Naive thymus-derived CD8-positive, alpha-beta T cell (primary cell): ENCODE measurements around the gene RNF13. TPM values are rescaled to one million over a fixed set of nuclear protein-coding genes. Genes with fewer than 3 reads are reported as not detected.
"Not testable (repeated sequence)": the region's sequence is repeated elsewhere in the genome, so short reads cannot be mapped to it uniquely, and the experiment has no call there.

Experiments used
- ATAC-seq, 2 donors: fragments of 150-1000 bp; cut with Tn5 transposase in 1 of 2; sonication (Bioruptor Pico), chemical (Tn5 transposase) in 1 of 2; 1 replicate in 1 of 2; 2 replicates in 1 of 2; pipeline ENCODE4 v1.10.0; 2021; ENCODE audit warnings: mild to moderate bottlenecking in 2 of 2, moderate library complexity in 2 of 2
- POLR2A ChIA-PET: fragments of 350-600 bp; sonication (Branson Sonifier 250); formaldehyde crosslinking; loops from one replicate; lab custom pipeline; 2021; ENCODE audit warnings: antibody characterized with exemption; lab: Charles Lee
- DNase-seq, 10 donors: peaks; one replicate each; pipeline versions ENCODE4 v3.0.0 to v3.0.0-alpha.2; 2020 to 2022
- H3K27ac Mint-ChIP-seq, 10 donors: one replicate each; pipeline ENCODE4 v1.8.0; 2020 to 2022; ENCODE audit warnings: mild to moderate bottlenecking in 10 of 10, mixed read lengths in 10 of 10, moderate library complexity in 4 of 10, inconsistent platforms in 1 of 10
- H3K27me3 Mint-ChIP-seq, 5 donors: one replicate each; pipeline ENCODE4 v1.8.0; 2021 to 2022; ENCODE audit warnings: mixed read lengths in 5 of 5
- H3K36me3 Mint-ChIP-seq, 3 donors: one replicate each; pipeline ENCODE4 v1.8.0; 2020 to 2022; ENCODE audit warnings: mixed read lengths in 3 of 3, mild to moderate bottlenecking in 2 of 3, inconsistent platforms in 1 of 3
- H3K4me1 Mint-ChIP-seq, 4 donors: one replicate each; pipeline ENCODE4 v1.8.0; 2021 to 2022; ENCODE audit warnings: mixed read lengths in 4 of 4
- H3K4me3 Mint-ChIP-seq, 10 donors: one replicate each; pipeline ENCODE4 v1.8.0; 2020 to 2022; ENCODE audit warnings: mild to moderate bottlenecking in 10 of 10, mixed read lengths in 10 of 10, moderate library complexity in 6 of 10, inconsistent platforms in 1 of 10
- H3K9me3 Mint-ChIP-seq, 9 donors: one replicate each; pipeline ENCODE4 v1.8.0; 2020 to 2022; ENCODE audit warnings: mixed read lengths in 9 of 9, mild to moderate bottlenecking in 3 of 9, inconsistent platforms in 1 of 9, moderate library complexity in 1 of 9
- polyA plus RNA-seq, 3 donors: library from polyadenylated mRNA; unstranded; fragments of 300-500 nt; fragmentation: Illumina TruSeq; gene quantifications; one replicate each; pipeline ENCODE4 v1.2.3, GENCODE V29; 2021
- total RNA-seq, 8 experiments: library from RNA in 2 of 8; stranded (reverse) in 2 of 8; gene quantifications; one replicate each; pipeline ENCODE4 v1.2.3 and lab custom pipeline; 2021 to 2026

RNF13 gene
- total and polyA plus RNA-seq, 5 experiments from 2014 or later = 75.8 to 136 (median 84.1) TPM

DNA sequence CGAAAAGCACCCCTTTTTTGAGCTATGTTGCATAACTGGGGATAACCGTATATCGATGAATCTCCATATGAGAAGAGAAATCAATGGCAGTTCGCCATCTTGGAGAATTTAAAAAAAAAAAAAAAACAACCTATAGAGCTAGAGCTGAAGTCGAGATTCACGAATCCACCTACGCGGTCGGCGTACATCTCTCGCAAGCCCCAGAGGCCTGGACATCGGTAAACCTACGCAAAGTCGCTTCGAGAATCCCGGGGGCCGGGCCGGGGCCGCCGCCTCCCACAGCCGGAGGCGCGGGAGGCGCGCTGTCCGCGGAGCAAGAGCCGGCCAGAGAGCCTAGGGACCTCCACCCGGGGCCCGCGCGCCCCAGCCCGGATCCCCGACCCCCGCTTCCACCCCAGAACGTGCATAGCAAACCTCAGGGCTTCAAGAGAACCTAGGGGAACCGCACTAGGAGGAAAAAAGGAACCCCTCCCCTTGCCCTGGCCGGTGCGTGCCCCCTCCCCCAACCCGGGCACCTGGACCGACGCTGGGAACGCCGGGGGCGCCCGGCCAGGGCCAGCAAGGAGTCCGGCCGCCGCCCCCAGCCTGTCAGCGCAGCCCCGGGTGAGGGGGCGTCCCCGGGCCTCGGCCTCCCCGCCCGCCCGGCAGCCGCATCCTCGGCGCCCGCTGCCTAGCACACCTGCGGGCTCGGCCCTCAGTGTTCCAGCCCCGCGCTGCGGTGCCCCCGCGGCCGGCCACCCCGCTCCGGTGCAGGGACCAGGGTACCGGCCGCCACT, 157.1 kb downstream of the RNF13 start:
- Mint-ChIP-seq H3K4me1 (peaks cover 10 to 20% (median 17%) of the 10 kb centered on the region in 4 donors), H3K27ac (peak overlapping the region; percentile 69 to 93 (median 86)), H3K36me3 (no peaks in the 10 kb centered on the region), H3K4me3 (peak overlapping the region; percentile 89 to 97 (median 93)), H3K9me3 (peaks cover 0 to 4% (median 0%) of the 10 kb centered on the region in 9 donors), H3K27me3 (peaks cover 5 to 24% (median 8%) of the 10 kb centered on the region in 5 donors)
- DNase-seq (peak; percentile 67 to 89 (median 78)), ATAC-seq (peak; percentile 54 to 57)
- POLR2A ChIA-PET = interaction anchor here (0.6 kb wide), 1 partner anchor 240 kb away, joined by 3 read pairs; no protein-coding TSS in a partner anchor

DNA sequence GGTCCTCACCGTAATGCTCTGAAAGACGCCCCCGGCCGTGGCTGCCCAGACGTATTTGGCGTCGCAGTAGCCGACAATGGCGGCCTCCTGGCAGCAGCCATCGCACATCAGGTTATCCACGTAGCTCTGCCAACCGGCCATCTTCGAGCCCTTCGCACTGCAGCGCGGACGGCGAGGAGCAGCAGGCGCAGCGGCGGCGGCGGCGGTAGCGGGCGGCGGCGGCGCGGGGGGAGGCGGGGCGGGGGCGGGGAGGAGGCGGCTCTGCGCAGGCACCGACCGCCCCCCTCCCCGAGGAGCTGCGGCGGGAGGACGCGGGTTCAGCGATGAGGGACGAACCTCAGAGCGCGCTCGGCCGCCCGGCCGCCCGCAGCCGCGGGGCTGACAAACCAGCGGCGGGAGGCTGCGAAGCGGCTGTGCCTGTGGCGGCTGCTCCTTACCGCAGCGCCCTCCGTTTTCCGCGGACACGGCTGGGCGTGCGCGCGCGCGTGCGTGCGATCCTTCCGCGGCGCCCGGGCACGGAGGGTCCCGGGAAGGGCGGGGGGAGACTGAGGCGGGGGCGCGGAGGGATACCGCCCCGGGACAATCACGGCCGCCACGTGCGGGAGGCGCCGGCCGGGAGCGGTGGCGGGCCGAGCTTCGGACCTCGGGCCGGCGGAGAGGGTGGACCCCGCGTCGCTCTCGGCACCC, 157.8 kb downstream of the RNF13 start, which contains the start of gene PFN2:
Gene PFN2 (minus strand): TSS at position 180 of the 687 bp plus-strand sequence. CDS start 39 bp downstream, at position 141.
- POLR2A ChIA-PET = no interaction called here
- Mint-ChIP-seq H3K36me3 (no peaks in the 10 kb centered on the region), H3K4me1 (peaks cover 10 to 20% (median 17%) of the 10 kb centered on the region in 4 donors)

DNA sequence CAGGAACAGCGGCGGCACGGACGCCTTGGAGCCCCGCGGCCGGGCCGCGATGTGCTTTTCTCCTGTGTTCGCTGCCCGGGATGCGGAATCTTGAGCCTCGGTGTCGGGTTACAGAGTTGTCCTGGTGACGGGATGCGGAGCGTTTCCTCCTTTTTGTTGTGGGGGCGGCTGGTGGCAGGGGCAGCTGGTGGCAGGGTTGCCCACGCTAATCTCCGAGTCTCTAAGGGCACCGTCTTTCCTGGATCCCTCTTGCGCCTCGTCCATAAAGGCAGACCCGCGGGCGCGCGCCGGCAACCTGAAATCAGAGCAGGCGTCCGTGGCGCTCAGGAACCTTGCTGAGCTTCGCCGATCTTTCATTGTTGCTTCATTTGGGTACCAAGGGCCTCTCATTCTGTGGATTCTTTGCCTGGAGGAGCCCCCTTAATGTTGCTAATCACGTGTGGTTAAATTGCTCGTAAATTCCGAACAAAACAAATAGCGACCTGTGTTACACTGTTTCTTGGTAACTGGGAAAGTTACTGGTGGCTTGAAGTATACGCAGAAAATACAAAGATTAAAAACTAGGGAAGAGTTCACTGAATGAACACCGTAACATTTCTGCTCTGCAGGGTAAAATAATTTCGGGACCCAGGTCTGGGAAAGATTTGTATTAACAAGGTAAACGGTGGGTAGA, 158.5 kb downstream of the RNF13 start:
- POLR2A ChIA-PET = no interaction called here
- peak overlapping the region; percentile 57 to 95 (median 89) for H3K27ac Mint-ChIP-seq
- DNase-seq = peak in 9 of 10 donors; percentile 8 to 64 (median 27)
- peaks cover 0 to 4% (median 0%) of the 10 kb centered on the region in 9 donors for H3K9me3 Mint-ChIP-seq
- ATAC-seq = peak; percentile 22 to 37
- peaks cover 10 to 20% (median 17%) of the 10 kb centered on the region in 4 donors for H3K4me1 Mint-ChIP-seq
- H3K36me3 Mint-ChIP-seq = no peaks in the 10 kb centered on the region
- peaks cover 5 to 26% (median 8%) of the 10 kb centered on the region in 5 donors for H3K27me3 Mint-ChIP-seq
- H3K4me3 Mint-ChIP-seq = peak overlapping the region; percentile 91 to 98 (median 94)

More for the DNA sequence above, 157.8 kb downstream of the RNF13 start, which contains the start of gene PFN2:
- DNase-seq = peak; percentile 41 to 79 (median 64)
- peaks cover 5 to 24% (median 8%) of the 10 kb centered on the region in 5 donors for H3K27me3 Mint-ChIP-seq
- ATAC-seq = peak; percentile 69 to 73
- H3K9me3 Mint-ChIP-seq = peaks cover 0 to 4% (median 0%) of the 10 kb centered on the region in 9 donors
- H3K4me3 Mint-ChIP-seq = peak within 1 kb of the TSS; percentile 91 to 98 (median 94)
- H3K27ac Mint-ChIP-seq = peak within 1 kb of the TSS; percentile 79 to 95 (median 89)

DNA sequence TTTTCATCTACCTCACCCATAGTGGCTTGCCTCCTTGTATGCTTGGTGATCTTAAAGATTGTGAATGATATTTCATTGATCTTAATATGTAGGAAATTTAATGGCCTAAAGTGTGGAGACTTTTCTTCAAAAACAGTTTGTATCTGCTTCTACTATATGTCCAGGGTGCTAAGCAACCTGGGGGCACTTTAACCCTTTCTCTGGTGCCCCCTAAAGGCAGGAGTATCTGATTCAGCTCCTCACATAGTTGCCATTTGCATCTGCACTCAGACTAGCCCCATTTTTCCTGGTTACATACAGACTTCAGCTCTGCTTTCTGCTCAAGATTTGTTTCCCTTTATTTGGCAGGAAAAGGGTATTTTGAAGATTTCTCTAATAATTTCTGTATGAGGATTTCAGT, 162.9 kb downstream of the RNF13 start:
- POLR2A ChIA-PET = no interaction called here
- no peak for ATAC-seq
- H3K36me3 Mint-ChIP-seq = no peaks in the 10 kb centered on the region
- no peak overlapping the region for H3K27ac Mint-ChIP-seq
- H3K4me1 Mint-ChIP-seq = peaks cover 5 to 8% (median 7%) of the 10 kb centered on the region in 4 donors
- peaks cover 5 to 26% (median 9%) of the 10 kb centered on the region in 5 donors for H3K27me3 Mint-ChIP-seq
- no peak overlapping the region for H3K4me3 Mint-ChIP-seq
- peaks cover 0 to 4% (median 0%) of the 10 kb centered on the region in 9 donors for H3K9me3 Mint-ChIP-seq
- DNase-seq = no peak

DNA sequence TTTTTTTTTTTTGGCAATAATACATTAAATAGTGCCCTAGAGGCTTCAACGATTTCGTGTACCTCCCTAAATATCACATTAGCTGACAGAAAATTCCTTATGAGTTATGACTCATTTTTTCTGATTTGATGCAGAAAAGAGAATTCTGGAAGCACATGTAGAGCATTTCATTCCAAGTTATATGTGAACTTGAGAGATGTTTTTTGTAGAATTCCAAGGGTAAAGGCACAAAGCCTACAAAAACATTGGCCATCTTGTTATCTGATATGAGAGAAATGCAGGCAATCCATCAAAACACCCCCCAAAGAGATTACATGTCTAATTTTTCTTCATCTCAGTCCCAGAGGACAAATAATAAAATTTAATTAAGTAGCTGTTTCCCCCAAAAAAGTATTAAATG, 164.4 kb downstream of the RNF13 start:
- H3K27me3 Mint-ChIP-seq = peaks cover 0 to 16% (median 0%) of the 10 kb centered on the region in 5 donors
- POLR2A ChIA-PET = no interaction called here
- DNase-seq = no peak
- H3K4me1 Mint-ChIP-seq = no peaks in the 10 kb centered on the region
- H3K4me3 Mint-ChIP-seq = no peak overlapping the region
- no peak for ATAC-seq
- no peaks in the 10 kb centered on the region for H3K36me3 Mint-ChIP-seq
- no peak overlapping the region for H3K27ac Mint-ChIP-seq
- H3K9me3 Mint-ChIP-seq = peaks cover 0 to 4% (median 0%) of the 10 kb centered on the region in 9 donors

DNA sequence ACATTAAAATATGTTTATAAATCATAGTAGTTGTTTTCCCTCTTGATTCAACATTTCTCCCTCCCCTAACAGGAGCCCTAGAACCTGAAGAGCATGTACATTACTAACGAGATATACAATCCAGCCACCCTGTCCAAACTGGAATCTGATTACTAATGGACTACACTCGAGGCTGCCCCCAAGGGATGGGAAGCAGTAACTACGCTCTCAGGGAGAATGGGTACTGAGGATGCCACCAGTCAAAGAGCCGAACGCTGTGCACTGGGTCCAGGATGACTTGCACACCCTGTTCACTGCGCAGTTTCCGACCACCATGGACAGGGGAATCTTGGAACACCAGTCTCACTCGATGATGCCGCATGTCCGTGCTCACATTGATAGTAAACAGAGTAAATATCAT, 169.0 kb downstream of the RNF13 start:
- not testable (repeated sequence) for H3K36me3 Mint-ChIP-seq, H3K4me3 Mint-ChIP-seq, DNase-seq, H3K9me3 Mint-ChIP-seq, H3K4me1 Mint-ChIP-seq, H3K27ac Mint-ChIP-seq
- POLR2A ChIA-PET = interaction anchor here (0.7 kb wide), 1 partner anchor 427 kb away, joined by 4 read pairs; no protein-coding TSS in a partner anchor
- H3K27me3 Mint-ChIP-seq = peaks cover 6 to 18% (median 7%) of the 10 kb centered on the region in 5 donors
- peak in 1 of 2 donors; percentile 35 for ATAC-seq

DNA sequence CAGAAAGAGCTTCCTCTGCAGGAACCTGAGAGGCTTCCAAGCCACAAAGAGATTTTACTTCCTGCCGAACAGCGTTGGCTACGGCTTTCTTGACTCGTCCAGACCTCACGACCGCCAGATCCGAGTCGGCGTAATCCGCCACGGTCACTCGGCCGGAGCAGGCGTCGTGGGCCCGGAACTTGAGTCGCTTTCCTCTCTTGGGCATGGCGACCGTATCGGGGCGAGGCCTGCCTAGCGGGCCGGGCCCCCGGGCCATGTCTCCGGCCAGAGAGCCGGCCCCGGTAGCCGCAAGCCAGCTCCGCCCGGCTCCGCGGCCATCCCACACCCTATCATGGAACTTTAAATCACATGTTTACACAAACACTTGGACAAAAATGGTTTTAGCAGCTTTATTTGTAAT, 170.0 kb downstream of the RNF13 start:
- H3K9me3 Mint-ChIP-seq, H3K27ac Mint-ChIP-seq, DNase-seq, ATAC-seq, H3K36me3 Mint-ChIP-seq, H3K4me1 Mint-ChIP-seq, POLR2A ChIA-PET, H3K4me3 Mint-ChIP-seq: not testable (repeated sequence)
- peaks cover 6 to 19% (median 8%) of the 10 kb centered on the region in 5 donors for H3K27me3 Mint-ChIP-seq

DNA sequence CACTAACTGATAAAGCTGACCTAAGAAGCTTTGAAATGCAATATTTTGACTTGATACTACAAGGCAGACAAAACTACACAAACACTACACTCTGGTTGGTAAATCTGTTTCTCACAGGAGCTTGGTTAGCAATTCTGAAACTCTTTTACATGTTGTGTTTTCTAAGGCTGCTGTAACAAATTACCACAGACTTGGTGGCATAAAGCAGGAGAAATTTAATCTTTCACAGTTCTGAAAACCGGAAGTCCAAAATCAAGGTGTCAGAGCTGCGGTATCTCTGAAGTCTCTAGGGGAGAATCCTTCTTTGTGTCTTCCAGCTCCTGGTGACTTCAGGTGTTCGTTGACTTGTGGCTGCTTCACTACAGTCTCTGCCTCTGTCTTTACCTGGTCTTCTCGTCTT, 170.6 kb downstream of the RNF13 start:
- Mint-ChIP-seq H3K27ac (no peak overlapping the region), H3K4me1 (no peaks in the 10 kb centered on the region), H3K9me3 (no peaks in the 10 kb centered on the region), H3K27me3 (peaks cover 6 to 19% (median 9%) of the 10 kb centered on the region in 5 donors), H3K36me3 (no peaks in the 10 kb centered on the region), H3K4me3 (no peak overlapping the region)
- ATAC-seq (no peak), DNase-seq (no peak)
- POLR2A ChIA-PET = no interaction called here

DNA sequence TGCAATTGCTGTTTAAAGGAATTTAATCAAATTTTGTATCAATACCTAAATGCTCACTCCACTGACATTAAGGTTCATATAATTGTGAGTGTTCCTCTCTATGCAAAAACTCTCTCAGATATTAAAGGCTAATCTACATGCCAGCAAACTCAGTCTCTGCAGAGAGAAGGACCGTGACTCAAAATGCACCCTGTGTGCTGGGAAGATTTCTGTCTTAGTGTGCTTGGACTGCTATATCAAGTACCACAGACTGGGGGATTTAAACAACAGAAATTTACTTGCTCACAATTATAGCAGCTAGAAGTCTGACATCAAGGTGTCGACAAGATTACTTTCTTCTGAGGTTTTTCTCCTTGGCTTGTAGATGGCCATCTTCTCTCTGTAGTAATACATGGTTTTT, 176.3 kb downstream of the RNF13 start:
- Mint-ChIP-seq H3K27ac (no peak overlapping the region), H3K4me3 (no peak overlapping the region), H3K36me3 (peaks cover 0 to 7% (median 4%) of the 10 kb centered on the region in 3 donors), H3K9me3 (peaks cover 0 to 17% (median 10%) of the 10 kb centered on the region in 9 donors), H3K27me3 (peaks cover 13 to 40% (median 15%) of the 10 kb centered on the region in 5 donors), H3K4me1 (no peaks in the 10 kb centered on the region)
- DNase-seq = no peak
- POLR2A ChIA-PET = no interaction called here
- no peak for ATAC-seq

DNA sequence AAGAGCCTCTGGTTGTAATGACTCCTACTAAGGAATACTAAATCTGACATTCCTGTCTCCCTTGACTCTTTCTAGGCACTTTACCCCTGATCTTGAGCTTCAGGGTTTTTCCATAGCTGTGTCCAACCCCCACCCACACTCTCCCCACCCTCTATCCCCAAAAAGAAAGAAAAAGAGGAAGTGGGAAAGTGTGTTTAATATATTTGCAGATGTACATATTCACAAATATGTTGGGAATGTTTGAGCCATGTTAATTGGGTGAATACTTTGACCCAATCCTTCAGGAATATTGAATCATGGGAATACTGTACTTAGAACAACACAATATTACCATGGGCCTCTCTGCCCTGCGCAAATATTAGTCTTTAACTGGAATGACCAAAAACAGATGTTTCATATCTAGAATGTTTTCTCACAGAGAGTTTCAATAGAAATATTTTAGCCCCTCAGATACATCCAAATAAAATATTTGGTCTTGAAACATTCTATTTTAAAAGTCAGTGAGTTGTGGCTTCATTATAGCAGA, 177.5 kb downstream of the RNF13 start:
- Mint-ChIP-seq H3K27ac (no peak overlapping the region), H3K9me3 (peaks cover 2 to 28% (median 18%) of the 10 kb centered on the region in 9 donors), H3K36me3 (peaks cover 0 to 18% (median 8%) of the 10 kb centered on the region in 3 donors), H3K4me1 (no peaks in the 10 kb centered on the region), H3K4me3 (no peak overlapping the region), H3K27me3 (peaks cover 13 to 45% (median 22%) of the 10 kb centered on the region in 5 donors)
- POLR2A ChIA-PET = no interaction called here
- no peak for DNase-seq
- no peak for ATAC-seq

DNA sequence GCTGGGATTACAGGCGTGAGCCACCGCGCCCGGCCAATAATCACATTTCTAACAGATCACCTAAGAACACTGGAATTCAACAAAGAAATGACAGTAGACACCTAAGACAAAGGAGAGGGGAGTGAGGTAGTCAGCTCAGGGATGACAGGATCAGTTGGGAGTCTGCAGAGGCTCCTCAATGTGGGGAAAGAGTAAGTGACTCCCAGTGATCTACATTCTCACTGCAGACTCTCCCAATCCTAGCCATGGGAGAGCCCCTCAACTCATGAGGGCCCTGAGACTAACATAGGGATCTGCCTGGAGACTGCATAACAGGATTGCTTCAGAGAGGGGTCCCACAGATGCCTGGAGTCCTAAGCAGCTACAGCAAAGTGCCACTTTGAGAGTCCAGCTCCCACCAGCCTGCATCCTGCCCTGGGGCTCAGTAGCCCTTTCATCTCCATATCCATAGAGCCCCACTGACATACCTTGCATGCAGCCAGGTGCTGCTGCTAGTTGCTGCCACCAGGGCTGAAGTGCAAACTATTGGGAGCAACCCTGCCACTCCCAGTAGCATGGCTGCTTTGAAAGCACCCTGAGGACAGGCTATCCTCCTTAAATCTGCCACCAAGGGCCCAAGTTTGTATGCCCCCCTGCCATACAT, 179.5 kb downstream of the RNF13 start:
- peaks cover 2 to 43% (median 25%) of the 10 kb centered on the region in 9 donors for H3K9me3 Mint-ChIP-seq
- no peak overlapping the region for H3K4me3 Mint-ChIP-seq
- no peak for DNase-seq
- POLR2A ChIA-PET = no interaction called here
- H3K36me3 Mint-ChIP-seq = peaks cover 0 to 23% (median 11%) of the 10 kb centered on the region in 3 donors
- peaks cover 15 to 40% (median 18%) of the 10 kb centered on the region in 5 donors for H3K27me3 Mint-ChIP-seq
- H3K27ac Mint-ChIP-seq = no peak overlapping the region
- ATAC-seq = no peak
- no peaks in the 10 kb centered on the region for H3K4me1 Mint-ChIP-seq
